Epithelial cell of proximal tubule (primary cell): ENCODE data around the gene ULBP1. TPM values are rescaled to one million over a fixed set of nuclear protein-coding genes. Genes with fewer than 3 reads are reported as not detected.
"Not testable (repeated sequence)": the region's sequence is repeated elsewhere in the genome, so short reads cannot be mapped to it uniquely, and the experiment has no call there.

Experiments
- DNase-seq: peaks from one replicate; pipeline ENCODE4 v3.0.0-alpha.2; 2011; ENCODE audit warnings: low read depth
- H3K4me3 ChIP-seq: 2 replicates; pipeline ENCODE4 v1.5.1; 2011; ENCODE audit warnings: low read depth, mild to moderate bottlenecking, low read length
- CTCF ChIP-seq: conservative IDR thresholded peaks from 2 replicates; pipeline ENCODE4 v1.5.1; 2012; ENCODE audit warnings: low read depth, mild to moderate bottlenecking, low read length
- total RNA-seq: library from RNA; depleted of rRNA; stranded (reverse); fragments of >200 nt; gene quantifications from 2 replicates; pipeline ENCODE4 v1.2.3, GENCODE V29; 2015

The ULBP1 gene
- total RNA-seq, 1 donor from 2014 or later: 0.23 TPM

GRCh38 chr6:149939909-149940671 lies 23.7 kb upstream of the ULBP1 start:
- no peak for DNase-seq
- no peak for TF ChIP-seq CTCF

GRCh38 chr6:149940672-149940982 lies 23.1 kb upstream of the ULBP1 start:
- no peak for DNase-seq
- H3K4me3 ChIP-seq: no peak overlapping the region
- TF ChIP-seq CTCF: no peak

More at GRCh38 chr6:149939909-149940671, 23.7 kb upstream of the ULBP1 start:
- no peak overlapping the region for H3K4me3 ChIP-seq

- H3K4me3 ChIP-seq: peak within 1 kb of the TSS; percentile 70
- no peak for TF ChIP-seq CTCF
- DNase-seq: peak; percentile 41
Observed at GRCh38 chr6:149941583-149942460, 21.9 kb upstream of the ULBP1 start, which contains the start of gene ULBP2. ULBP2 (plus strand) TSS chr6:149942014; CDS start chr6:149942073, 59 bp downstream.

GRCh38 chr6:149942461-149942829 lies 21.3 kb upstream of the ULBP1 start:
- TF ChIP-seq CTCF: no peak

GRCh38 chr6:149943321-149943720 lies 20.4 kb upstream of the ULBP1 start:
- not testable (repeated sequence) for DNase-seq, H3K4me3 ChIP-seq

More at GRCh38 chr6:149942461-149942829, 21.3 kb upstream of the ULBP1 start:
- peak overlapping the region; percentile 70 for H3K4me3 ChIP-seq
- no peak for DNase-seq

GRCh38 chr6:149945276-149945675 lies 18.5 kb upstream of the ULBP1 start:
- not testable (repeated sequence) for H3K4me3 ChIP-seq, DNase-seq

- not testable (repeated sequence) for DNase-seq, H3K4me3 ChIP-seq
Observed at GRCh38 chr6:149946631-149947030, 17.1 kb upstream of the ULBP1 start.

GRCh38 chr6:149947533-149947932 lies 16.2 kb upstream of the ULBP1 start:
- not testable (repeated sequence) for H3K4me3 ChIP-seq, DNase-seq

GRCh38 chr6:149948011-149948410 lies 15.7 kb upstream of the ULBP1 start:
- TF ChIP-seq CTCF: no peak
- no peak for DNase-seq
- H3K4me3 ChIP-seq: no peak overlapping the region
